EH (cell line): ENCODE results near the gene AKAP17A.
"Not testable (repeated sequence)": the region's sequence is repeated elsewhere in the genome, so short reads cannot be mapped to it uniquely, and the experiment has no call there.

Source experiments
- DNase-seq: peaks from one replicate; pipeline ENCODE4 v3.0.0-alpha.2; 2015; ENCODE audit warnings: low read depth

The AKAP17A gene, protein sequence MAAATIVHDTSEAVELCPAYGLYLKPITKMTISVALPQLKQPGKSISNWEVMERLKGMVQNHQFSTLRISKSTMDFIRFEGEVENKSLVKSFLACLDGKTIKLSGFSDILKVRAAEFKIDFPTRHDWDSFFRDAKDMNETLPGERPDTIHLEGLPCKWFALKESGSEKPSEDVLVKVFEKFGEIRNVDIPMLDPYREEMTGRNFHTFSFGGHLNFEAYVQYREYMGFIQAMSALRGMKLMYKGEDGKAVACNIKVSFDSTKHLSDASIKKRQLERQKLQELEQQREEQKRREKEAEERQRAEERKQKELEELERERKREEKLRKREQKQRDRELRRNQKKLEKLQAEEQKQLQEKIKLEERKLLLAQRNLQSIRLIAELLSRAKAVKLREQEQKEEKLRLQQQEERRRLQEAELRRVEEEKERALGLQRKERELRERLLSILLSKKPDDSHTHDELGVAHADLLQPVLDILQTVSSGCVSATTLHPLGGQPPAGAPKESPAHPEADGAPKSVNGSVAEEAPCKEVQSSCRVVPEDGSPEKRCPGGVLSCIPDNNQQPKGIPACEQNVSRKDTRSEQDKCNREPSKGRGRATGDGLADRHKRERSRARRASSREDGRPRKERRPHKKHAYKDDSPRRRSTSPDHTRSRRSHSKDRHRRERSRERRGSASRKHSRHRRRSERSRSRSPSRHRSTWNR

GRCh38 chrX:1591102-1591862 lies at the start of gene AKAP17A:
TSS of gene AKAP17A (plus strand) at chrX:1591604. CDS start at chrX:1593463, 1,859 bp downstream.
- peak; percentile 93 for DNase-seq

DNA sequence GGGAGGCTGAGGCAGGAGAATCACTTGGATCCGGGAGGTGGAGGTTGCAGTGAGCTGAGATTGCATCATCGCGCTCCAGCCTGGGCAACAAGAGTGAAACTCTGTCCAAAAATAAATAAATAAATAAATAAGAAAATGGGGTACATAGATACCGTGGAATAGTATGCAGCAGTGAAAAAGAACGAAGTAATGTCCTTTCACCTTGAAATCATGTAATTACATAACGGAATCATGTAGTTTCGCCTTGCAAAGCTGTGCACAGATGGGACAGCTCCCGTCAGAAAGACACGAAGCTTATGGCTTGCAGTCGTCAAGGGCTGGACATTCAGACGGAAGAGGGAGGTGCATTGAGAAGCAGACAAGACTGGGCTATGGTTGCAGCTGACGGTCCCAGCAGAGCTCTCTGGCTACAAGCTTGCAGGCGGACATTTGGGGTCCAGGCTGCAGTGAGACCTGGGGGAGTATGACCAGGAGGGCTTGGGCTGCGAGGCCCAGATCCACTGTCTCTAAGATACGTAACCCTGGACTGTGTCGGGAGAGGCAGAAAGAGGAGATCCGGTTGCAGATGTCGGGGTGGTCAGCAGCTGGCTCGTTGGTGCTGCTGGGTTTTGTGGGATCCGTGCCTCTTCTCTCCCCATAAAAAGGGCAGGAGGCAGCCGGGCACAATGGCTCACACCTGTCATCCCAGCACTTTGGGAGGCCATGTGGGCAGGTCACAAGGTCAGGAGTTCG lies 48.2 kb upstream of the AKAP17A start:
- DNase-seq, result no peak

- no peak for DNase-seq
Observed at GRCh38 chrX:1545776-1546408, 45.5 kb upstream of the AKAP17A start.

GRCh38 chrX:1546691-1547251 lies 44.6 kb upstream of the AKAP17A start:
- no peak for DNase-seq

DNA sequence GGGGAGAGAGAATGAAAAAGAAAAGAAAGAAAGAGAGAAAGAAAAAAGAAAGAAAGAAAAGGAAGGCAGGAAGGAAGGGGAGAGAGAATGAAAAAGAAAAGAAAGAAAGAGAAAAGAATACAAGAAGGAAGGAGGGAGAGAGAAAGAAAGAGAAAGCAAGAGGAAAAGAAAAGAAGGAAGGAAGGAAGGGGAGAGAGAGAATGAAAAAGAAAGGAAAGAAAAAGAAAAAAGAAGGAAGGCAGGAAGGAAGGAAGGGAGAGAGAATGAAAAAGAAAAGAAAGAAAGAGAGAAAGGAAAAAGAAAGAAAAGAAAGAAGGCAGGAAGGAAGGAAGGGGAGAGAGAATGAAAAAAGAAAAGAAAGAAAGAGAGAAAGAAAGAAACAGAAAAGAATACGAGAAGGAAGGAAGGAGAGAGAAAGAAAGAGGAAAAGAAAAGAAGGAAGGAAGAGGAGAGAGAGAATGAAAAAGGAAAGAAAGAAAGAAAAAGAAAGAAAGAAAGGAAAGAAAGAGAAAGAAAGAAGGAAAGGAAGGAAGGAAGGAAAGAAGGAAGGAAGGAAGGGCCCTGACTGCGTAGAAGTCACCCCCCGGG lies 39.4 kb upstream of the AKAP17A start:
- DNase-seq, result no peak

DNA sequence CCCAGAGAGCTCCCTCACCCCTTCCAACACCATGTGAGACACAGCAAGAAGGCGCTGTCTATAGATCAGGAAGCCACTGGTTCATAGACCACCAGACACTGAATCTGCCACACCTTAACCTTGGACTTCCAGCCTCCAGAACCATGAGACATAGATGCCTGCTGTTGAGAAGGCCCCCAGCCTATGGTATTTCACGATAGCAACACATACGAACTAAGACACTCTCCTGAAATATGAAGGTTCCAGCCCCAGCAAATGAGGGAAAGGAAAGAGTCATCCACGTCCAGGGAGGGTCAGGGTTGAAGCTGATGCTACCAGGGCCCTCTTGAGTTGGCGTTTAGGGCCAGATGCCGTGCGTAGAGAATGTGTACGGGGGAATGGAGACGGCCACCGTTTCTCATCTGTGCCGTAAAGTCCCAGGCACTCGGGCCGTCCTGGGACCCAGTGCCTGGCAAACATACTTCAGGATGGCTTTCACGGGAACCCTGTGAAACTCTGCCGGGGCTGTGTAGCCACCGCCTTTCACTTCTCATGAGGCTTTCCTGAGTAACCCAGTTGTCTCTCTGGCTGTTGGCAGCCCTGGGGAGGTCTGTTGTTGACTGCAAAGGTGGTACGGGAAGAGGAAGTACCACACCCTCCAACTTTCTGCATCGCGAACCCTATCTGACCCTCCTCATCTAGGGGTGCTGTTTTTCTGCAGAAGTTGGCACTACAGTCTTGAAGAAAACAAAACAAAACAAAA lies 36.8 kb upstream of the AKAP17A start:
- no peak for DNase-seq

GRCh38 chrX:1555370-1555769 lies 36.0 kb upstream of the AKAP17A start:
- DNase-seq, result no peak

DNA sequence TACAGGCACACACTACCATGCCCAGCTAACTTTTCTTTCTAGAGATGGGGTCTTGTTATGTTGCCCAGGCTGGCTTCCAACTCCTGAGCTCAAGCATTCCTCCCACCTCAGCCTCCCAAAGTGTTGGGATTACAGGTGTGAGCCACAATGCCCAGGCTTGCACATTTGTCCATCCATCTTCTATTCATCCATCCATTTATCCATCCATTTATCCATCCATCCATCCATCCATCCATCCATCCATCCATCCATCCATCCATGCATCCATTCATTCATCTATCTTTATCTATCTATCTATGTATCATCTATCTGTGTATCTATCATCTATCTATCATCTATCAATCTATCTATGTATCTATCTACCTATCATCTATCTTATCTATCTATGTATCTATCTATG lies 34.0 kb upstream of the AKAP17A start:
- DNase-seq, result not testable (repeated sequence)

GRCh38 chrX:1558761-1559468 lies 32.5 kb upstream of the AKAP17A start:
- no peak for DNase-seq

DNA sequence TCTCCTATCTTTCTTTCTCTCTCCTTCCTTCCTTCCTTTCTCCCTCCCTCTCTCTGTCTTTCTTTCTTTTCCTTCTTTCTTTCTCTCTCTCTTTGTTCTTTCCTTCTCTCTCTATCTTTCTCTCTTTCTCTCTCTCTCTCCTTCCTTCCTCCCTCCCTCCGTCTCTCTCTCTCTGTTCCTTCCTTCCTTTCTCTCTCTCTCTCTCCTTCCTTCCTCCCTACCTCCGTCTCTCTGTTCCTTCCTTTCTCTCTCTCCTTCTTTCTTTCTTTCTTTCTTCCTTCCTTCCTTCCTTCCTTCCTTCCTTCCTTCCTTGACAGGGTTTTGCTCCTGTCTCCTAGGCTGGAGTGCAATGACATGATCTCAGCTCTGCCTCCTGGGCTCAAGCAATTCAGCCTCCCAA lies 30.2 kb upstream of the AKAP17A start:
- no peak for DNase-seq

DNA sequence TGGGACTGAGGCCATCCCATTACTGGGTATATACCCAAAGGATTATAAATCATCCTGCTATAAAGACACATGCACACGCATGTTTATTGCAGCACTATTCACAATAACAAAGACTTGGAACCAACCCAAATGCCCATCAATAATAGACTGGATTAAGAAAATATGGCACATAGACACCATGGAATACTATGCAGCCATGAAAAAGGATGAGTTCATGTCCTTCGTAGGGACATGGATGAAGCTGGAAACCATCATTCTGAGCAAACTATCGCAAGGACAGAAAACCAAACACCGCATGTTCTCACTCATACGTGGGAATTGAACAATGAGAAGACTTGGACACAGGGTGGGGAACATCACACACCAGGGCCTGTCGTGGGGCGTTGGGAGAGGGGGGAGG lies 27.3 kb upstream of the AKAP17A start:
- not testable (repeated sequence) for DNase-seq

DNA sequence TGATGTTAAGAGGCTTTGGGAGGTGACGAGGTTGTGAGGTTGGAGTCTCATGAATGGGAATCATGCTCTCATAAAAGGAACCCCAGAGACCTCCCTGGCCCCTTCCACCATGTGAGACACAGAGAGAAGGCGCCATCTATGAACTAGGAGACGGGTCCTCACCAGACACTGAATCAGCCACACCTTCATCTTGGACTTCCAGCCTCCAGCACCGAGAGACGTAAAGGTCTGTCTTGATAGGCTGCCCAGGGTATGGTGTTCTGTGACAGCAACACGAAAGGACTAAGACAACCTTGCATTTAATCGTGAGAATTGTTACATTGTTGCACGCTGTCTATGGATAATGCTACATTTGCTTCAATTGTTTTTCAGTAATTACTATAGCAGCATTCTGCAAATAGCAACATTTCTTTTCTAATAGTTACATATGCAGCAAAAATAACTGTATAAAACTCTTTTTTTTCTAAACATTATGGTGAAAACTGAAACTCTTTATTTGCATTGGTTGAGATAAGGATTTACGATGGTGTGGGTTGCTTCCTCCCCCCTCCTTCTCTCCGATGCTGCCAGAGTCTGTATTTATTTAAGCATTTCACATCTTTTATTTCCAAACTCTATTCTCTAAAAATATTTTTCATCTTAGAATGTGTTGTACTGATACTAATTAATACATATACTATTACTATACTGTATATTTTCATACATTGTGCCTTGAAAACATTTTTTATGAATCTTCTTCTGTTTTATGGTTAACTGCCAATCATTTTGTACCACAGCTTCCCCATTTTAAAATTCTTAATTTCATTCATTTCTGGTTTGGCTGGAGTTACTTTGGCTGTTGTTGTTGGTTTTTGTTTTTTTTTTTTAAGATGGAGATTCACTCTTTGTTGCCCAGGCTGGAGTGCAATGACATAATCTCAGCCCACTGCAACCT lies 26.4 kb upstream of the AKAP17A start:
- DNase-seq, result no peak

- DNase-seq, result not testable (repeated sequence)
Observed at GRCh38 chrX:1574181-1574580, 17.2 kb upstream of the AKAP17A start.

DNA sequence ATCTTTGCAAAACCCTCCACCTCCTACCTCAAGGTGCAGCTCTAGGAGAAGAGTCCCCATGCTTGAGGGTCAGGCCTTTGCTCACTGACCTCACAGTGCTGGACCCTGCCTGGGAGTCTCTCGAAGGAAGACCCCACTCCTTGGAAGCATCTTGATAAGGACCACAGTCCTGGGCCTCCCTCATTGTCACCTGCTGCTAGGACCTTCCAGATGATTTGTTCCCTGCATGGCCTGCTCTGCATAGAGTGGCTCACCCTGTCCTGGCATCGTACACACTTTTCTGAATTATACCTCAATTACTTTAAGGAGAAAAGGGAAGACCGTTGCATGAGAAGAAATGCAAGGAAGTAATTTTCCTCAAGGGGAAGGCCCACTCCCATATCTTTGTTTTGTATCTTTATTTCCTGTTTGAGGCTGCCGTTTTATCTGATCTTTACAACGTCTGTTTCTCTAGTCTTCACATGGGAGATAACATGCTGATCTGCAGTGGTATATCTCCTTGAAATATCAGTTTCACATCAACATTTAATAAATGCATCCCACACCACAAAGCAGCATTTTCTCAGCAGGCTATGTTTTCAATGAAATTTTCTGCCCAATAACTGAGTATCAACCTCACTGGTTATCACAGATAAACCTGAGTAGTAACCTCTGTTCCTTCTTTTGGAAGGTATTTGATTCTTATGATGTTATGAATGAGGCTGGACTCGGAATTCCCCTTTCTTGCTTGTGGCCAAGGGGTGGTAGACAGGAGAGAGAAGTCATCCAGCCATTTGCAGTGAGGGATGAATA lies 15.0 kb upstream of the AKAP17A start:
- no peak for DNase-seq

- DNase-seq, result no peak
Observed at GRCh38 chrX:1577845-1578244, 13.6 kb upstream of the AKAP17A start.

GRCh38 chrX:1578511-1579173 lies 12.8 kb upstream of the AKAP17A start:
- DNase-seq, result no peak

GRCh38 chrX:1581132-1581531 lies 10.3 kb upstream of the AKAP17A start:
- peak; percentile 68 for DNase-seq
